NCI-H510A (cell line): ENCODE results near the gene KCNH2.
A peak's percentile ranks its signal among the peaks of the same experiment; 100 is the strongest.

ENCODE experiments used
- DNase-seq: peaks from one replicate; lab custom pipeline; 2025; lab: John Stamatoyannopoulos, UW

The KCNH2 gene

DNA sequence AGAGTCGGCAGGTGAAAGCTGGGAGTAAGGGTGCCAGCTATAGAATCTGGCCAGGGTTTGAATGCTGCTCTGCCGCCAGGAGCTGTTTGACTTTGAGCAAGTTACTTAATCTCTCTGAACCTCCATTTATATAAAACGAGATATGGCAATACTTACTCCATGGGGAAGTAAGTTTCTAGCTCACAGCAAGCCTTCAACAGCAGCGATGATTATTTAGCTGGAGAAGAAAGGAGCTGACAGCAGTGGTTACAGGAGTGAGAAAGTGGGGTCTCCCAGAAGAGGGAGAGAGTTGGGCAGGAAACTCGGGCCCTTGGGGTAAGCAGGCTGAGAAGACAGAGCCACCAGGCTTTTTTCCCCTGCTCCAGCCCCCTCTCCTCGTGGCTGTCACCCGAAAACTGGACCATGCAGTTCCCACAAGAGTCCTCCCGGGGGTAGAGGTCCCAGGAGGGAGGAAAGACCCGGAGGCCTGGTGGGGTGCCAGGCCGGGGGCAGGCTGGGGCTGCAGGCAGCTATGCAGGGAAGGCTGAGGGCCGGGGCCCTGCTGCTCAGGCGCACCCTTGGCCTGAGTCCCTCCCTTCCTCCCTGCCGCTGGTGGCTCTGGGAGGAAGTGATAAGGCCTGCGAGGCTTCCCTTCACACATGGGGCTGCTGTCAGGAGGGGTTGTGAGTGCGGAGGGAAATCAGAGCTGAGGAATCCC is 16.2 kb upstream of the KCNH2 start:
- DNase-seq: no peak

DNA sequence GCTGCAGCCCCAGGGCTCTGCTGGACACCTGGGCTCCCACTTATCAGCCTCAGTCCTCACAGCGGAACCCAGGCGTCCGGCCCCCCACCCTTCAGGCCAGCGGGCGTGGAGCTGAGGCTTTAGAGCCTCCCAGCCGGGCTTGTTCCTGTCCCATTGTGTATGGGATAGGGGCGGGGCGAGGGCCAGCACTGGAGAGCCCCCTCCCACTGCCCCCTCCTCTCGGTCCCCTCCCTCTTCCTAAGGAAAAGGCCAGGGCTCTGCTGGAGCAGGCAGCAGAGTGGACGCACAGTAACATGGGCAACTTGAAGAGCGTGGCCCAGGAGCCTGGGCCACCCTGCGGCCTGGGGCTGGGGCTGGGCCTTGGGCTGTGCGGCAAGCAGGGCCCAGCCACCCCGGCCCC is 15.4 kb upstream of the KCNH2 start:
- DNase-seq: no peak

DNA sequence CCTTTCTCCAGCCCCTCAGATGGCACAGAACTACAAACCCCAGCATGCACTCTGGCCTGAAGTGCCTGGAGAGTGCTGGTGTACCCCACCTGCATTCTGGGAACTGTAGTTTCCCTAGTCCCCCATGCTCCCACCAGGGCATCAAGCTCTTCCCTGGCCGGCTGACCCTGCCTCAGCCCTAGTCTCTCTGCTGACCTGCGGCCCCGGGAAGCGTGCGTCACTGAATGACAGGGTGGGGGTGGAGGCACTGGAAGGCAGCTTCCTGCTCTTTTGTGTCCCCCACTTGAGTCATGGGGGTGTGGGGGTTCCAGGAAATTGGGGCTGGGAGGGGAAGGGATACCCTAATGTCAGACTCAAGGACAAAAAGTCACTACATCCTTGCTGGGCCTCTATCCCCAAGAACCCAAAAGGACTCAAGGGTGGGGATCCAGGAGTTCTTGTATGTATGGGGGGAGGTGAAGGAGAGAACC is 14.7 kb upstream of the KCNH2 start:
- no peak for DNase-seq

DNA sequence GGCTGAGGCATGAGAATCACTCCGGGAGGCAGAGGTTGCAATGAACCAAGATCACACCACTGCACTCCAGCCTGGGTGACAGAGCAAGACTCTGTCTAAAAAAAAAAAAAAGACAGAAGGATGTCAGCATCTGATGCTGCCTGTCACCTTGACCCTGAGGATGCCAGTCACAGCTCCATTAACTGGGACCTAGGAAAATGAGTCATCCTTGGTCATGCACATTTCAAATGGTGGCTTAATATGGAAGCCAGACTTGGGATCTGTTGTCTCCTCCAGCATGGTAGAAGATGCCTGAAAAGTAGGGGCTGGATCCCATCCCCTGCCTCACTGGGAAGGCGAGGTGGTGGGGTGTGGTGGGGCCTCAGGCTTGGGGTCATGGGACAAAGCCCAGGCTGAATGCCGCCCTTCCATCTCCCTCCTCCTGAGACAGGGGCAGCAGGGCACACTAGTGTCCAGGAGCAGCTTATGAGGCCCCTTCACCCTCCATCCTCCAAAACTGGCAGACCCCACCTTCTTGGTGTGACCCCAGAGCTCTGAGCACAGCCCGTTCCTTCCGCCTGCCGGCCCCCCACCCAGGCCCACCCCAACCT is 14.0 kb upstream of the KCNH2 start:
- DNase-seq: no peak

DNA sequence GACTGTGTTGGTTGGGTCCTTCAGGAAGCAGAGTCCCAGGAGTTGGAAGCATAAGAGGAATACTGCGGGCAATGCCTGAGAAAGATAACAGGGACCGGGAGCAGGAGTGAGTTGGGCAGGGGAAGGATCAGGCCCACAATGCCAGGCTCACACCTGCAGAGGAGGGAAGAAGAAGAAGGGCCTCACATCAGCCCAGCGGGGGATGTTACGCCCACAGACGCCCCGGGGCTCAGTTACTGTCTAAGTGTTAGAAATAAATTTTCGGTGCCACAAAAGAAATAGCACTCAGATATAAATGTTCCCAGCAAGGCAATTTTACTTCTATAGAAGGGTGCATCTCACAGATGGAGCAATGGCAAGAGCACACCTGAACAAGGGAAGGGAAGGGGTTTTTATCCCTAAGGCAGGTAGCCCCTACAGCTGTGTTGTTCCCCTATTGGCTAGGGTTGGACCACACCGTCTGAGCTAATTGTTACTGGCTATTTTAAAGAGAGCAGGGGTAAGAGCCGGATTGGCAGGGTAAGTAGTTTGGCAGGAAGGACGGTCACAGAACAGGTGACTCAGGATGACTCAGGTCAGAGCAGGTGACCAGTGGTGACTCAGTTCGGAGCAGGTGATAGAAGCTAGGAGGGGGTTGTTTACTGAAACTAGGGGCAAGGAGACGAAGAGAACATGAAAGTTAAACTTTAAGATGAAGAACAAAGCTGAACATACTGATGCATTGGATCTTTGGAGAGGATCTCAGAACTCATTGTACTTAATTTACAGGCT is 12.5 kb upstream of the KCNH2 start, which contains the start of gene NOS3:
Gene NOS3, plus strand, starts transcription at position 602 of the 771 bp plus-strand sequence. CDS start 2,787 bp downstream, outside the sequence.
- no peak for DNase-seq

DNA sequence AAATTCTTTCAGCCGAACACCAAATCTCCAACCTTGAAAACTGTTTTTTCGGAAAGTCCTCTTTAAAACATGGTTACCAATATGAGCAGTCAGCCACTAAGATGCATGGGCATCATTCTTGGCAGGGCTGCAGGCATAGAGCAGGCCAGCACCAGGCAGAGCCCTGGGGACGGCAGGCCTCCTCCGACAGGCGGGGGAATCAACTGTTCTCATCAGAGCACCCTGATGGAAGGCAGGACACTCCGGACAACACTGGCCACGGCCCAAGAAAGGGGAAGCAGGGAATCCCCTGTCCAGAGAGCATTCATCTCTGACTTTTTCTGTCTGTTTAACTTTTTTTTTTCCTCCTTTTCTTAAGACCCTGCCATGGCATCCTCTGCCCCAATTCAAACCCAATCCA is 11.3 kb upstream of the KCNH2 start:
- no peak for DNase-seq

DNA sequence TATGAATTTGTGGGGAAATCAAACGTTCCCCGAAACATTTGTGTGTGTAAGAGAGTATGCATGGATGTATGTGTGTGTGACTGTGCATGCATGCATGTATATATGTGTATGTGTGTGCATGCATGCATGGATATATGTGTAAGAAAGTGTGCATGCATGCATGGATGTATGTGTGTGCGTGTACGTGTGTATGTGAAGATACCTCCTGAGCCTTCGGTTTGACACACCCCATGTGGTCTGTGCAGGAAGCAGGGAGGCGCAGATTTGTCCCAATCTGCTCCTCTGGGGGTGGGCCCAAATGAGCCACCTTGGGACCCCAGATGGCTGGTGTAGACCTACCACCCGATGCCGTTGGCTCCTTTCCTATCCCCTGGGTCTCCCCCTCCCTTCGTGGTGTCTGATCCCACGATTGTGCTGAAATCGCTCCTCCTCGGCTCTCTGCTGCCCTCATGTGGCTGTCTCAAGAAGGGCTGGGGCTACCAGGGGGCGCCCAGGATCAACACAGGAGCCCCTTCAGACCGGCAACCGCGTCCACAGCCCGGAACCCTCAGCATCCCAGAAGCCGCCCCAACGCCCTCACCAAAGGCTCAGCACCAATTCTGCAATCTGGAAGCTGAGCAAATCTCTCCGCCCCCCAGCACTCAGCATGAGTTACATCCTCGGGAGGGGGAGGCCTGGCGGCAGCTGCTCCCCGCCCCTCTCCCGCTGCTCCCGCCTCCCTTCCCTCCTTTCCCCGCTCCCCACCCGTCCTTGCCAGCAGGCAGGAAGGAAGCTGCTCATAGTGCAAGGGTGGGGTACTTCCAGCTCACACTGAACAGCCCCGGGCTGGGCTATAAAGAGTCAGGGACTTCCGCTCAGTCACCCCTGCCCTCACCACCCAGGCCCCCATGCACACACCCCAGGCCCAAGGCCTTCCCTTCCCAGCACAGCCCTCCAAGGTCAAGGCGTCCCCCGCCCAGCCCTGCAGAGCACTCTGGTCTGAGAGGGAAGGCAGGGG is 10.4 kb upstream of the KCNH2 start:
- no peak for DNase-seq

DNA sequence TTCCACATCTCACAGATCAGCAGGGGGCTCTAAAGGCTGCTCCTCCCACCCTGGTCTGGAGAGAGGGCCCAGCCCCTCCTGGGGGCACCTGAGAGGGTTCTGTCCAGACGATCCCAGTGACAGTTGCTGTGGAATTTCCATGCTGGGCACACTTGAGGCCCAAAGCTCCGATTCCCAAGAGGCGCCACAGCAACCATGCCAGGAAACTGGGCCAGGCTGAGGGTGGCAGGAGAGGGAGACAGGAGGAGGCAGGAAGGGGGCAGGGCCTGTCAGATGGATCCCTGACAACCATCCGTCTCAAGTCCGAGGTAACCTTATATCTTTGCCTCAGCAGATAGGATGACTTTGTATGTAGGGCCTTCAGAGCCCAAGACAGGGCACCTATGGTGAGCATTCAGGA is 8.4 kb upstream of the KCNH2 start:
- DNase-seq: no peak

DNA sequence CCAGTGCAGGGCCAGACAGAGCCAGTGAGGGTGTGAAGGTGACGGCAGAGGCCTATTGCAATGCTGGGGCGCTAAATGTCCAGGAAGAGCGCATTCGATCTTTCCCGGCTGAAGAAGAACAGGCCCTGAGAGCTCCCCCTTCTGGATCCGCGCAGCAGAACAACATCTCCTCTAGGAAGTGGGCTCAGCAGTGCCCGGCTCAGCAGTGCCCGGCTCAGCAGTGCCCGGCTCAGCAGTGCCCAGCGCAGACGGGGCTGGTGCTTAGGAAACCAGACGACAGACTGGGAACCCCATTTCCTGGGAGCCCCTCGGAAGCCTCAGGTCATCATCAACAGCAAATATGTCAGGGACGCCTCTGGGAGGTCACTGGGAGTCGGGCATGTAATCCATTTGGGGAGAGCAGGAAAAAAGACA is 8.0 kb upstream of the KCNH2 start:
- peak; percentile 43 for DNase-seq

DNA sequence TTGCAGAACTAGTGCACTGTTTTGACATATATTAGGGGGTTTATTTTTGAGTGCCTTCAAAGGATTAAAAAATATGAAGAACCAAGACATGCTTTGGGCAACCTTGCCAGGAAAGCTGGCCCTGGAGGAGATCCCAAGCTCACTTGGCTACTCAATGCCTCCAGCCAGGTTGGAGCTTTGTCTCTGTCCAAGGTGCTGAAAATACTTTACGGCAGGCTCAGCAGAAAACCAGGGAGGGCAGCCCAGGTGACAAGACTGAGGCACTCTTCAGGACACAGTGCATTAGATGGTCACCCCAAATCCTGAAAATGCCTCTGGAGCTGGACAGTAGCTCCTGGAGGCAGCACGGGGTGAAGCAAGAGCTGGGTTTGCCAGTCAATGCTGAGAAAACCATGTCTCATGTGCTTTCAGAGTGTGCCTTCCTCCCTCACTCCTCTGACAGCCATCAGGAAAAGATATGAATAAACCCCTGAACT is 5.8 kb upstream of the KCNH2 start:
- no peak for DNase-seq

DNA sequence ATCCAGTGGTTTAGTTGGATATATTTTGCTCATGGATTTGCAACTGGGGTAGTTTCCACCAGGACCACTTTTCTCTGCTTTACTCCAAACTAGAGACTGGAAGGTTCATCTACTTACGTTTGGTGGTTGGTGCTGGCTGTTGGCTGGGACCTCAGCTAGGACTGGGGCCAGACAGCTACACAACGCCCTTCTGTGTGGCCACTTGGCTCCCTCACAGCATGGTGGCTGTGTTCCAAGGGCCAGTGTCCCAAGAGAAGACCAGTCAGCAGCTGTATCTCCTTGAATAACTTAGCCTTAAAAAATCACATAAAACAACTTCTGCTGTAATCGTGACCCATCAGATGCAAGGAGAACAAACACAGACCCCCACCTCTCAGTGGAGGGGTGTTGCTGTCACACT is 4.2 kb upstream of the KCNH2 start:
- no peak for DNase-seq

DNA sequence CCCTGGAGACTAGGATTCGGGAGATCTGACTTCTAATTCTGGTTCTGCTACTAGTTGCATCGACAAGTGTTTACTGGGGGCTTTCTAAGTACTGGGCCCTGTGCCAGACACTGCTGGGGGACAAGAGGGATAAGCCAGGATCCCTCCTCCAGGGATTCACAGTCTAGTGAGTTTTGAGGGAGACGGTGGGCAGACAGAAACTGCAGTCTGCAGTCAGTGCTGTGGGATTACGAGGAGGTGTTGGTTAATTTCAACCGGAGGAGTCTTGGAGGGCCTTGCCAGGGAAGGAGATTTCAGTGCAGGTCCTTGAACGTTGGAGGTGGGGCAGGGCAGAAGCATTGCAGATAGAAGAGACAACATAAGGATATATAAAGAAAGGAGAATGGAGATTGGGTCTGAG is 3.5 kb upstream of the KCNH2 start:
- no peak for DNase-seq

DNA sequence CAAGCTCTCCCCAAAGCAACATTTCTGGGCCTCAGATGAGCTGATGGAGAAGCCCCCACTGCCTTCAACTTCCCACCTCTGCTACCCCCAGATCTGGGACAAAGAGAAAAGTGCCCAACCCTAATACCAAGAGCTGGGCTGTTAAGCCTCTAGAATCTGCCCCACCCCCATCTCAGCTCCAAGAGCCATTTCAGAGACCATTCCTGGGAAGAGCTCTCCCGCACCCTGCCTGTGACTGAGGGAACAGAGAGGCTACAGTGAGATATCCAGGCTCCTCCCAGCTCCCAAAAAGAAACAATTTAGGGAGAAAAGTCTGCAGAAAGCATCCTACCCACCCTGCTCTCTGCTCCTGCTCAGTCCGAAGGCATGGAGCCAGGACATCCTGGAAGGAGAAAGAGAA is 2.5 kb upstream of the KCNH2 start:
- DNase-seq: no peak

DNA sequence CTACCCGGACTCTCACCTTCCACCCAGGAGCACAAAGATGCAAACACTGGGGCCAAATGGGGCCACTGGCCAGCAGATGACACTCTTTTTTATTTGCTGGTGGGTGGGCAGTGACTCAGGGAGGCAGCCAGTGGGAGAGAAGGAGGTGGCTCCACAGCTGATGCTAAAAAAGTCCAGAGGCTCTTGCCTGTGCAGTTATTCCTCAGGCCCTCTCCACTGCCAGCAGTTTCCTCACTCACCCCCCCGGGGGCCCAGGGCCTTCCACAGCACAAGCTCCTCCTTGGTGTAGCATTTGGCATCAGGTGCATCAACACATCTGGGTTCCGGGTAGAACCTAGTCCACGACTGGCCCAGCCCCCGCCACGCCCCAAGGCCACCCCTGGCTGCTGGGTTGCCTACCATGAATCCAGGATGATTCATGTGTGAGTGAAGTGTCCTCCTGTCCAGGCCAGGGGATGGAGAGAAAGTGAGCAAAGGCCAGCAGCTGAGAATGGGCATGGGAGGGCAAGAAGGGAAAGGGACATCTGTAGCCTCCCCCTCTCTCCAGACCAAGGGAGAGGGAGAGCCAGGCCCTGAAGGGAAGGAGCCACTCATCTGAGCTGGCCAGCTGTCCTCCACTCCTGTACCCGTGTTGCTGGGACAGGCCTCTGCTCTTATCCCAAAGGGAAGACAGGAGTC is 1.7 kb upstream of the KCNH2 start:
- no peak for DNase-seq

DNA sequence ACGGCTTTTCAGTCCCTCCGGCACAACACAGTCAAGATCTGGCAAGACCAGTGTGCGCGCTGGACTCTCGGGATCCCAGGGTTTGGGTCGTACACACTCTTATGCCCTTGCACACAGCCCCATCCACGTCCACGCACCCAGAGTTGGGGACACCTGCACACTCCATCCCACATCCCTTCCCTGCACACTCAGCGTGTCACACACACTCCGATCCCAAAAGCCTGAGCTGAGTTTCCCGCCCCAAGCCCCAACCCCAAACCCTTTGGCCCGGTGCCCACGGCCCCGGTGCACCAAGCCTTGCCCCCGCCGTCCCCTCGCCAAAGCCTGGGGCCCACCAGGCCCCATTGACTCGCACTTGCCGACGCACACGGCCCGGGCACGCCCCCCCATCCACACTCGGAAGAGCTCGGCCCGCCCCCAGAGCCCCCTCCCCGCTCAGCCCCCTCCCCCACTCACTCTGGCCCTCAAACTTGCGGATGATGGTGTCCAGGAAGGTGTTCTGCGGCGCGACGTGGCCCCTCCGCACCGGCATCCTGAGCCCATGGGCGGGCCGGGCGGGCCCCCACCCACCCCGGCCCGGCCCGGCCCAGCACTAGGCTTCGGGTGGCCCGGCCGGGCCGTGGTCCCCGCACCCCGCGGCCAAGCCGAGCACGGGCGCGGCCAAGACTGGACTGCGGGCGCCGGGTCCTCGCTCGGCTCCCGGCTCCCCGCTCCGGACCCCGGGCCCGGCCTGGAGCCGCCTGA is 567 bp downstream of the KCNH2 start:
- DNase-seq: no peak

DNA sequence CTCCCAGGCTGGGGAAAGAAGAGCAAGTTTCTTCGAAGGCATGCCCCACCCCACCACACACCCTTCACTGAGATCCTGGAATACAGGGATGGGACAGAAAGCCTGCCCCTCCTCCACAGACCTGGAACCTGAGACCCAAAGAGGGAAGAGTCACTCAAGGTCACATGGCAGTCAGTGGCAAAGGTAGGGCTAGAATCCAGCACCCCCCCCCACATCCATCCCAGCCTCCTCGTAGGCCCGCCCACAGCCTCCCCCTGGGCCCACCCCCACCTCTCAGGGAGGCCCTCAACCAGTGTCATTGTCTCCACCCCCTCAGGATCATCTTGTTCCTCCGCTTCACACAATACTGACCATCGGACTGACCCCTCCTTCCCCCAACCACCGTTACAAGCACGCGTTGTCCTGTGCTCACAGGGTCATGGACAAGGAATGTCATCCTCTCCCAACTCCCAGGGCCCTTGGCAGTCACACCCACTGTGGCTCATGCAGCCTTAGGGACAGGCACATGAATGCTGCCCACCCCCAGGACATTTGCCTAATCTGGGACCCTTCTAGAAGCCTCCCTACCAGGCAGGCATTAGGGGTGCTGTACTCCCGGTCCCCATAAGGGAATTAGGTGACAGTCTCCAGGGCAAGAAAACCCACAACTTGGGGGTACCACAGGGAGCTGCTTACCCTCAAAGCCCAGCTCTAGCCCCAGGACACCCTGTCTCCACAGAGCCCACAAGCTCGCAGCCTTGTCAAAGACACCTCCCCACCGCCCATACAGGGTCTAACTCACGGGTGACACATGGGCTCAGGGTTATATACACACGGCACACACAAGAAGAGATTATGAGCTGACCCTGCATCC is 1.4 kb downstream of the KCNH2 start:
- peak; percentile 86 for DNase-seq

DNA sequence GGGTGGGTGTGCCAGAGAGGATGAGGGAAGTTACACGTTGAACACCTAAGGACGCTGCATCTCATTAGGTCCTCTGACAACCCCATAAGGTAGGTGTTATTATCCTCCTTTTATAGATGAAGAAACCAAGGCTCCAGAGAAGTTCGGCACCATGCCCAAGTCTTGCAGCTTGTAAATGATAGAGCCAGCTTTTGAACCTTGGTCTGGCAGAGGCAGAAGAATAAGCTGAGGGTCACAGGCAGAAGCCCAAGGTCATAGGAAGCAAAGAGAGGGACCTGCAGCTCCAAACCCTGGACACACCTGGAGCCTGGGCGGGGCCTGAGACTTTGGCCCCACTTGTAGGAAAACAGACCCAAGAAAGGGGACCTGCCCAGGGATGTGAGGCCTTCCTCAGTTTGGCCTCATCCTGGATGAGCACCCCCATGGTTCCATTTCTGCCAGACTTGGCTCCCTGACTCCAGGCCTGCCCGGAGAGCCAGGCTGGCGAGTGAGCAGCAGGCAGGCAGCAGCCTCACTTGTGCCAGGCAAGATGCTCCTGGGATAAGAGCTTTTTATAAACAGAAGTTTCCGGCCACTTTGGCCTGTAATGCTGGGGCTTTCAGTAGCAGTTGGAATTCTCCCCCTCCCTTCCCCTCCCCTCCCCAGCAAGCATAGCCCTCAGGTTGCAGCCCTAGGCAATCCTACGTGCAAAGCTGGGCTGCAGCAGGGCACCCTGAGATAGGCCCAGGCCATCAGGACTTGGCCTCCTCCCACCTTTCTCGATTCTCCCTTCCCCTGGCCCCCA is 2.4 kb downstream of the KCNH2 start:
- no peak for DNase-seq
